Tibial nerve (tissue), 4 donors: Measurements from ENCODE around the gene PEMT.

Source experiments
- CTCF ChIP-seq, 5 experiments: fragments of 200-600 bp in 3 of 5; fragments of 450-650 bp in 2 of 5; sonication (generic) in 3 of 5; IDR thresholded peaks; one replicate each; pipeline ENCODE4 v1.5.1; 2016 to 2019; ENCODE audit warnings: antibody characterized with exemption in 5 of 5, mild to moderate bottlenecking in 3 of 5, moderate library complexity in 2 of 5
- EP300 ChIP-seq, 2 donors: sonication (generic); formaldehyde crosslinking; IDR thresholded peaks; one replicate each; pipeline ENCODE4 v1.6.1; 2017; ENCODE audit warnings: antibody characterized with exemption in 2 of 2, mild to moderate bottlenecking in 1 of 2
- POLR2A ChIP-seq, 2 donors: fragments of 450-650 bp; IDR thresholded peaks; one replicate each; pipeline ENCODE4 v1.6.1; 2017; ENCODE audit warnings: antibody characterized with exemption in 2 of 2, mild to moderate bottlenecking in 2 of 2, moderate library complexity in 2 of 2

GRCh38 chr17:17552351-17553216, 38.9 kb downstream of the PEMT start:
- TF ChIP-seq CTCF (IDR thresholded peaks at IDR 0.05) (no peak), EP300 (IDR thresholded peaks at IDR 0.05) (no peak), POLR2A (IDR thresholded peaks at IDR 0.05) (no peak)
